NCI-H510A (cell line): ENCODE measurements around the gene TNFSF12.

Experiments
- DNase-seq: peaks from one replicate; lab custom pipeline; 2025; lab: John Stamatoyannopoulos, UW

Gene TNFSF12

GRCh38 chr17:7544911-7545310, 3.9 kb upstream of the TNFSF12 start:
- no peak for DNase-seq

- no peak for DNase-seq
Measured at GRCh38 chr17:7549401-7550055, 670 bp downstream of the TNFSF12 start.

GRCh38 chr17:7550344-7550743, 1.5 kb downstream of the TNFSF12 start:
- no peak for DNase-seq

- no peak for DNase-seq
Measured at GRCh38 chr17:7551396-7551795, 2.5 kb downstream of the TNFSF12 start.

GRCh38 chr17:7552621-7553051, 3.8 kb downstream of the TNFSF12 start:
- DNase-seq = no peak

GRCh38 chr17:7553356-7553755, 4.5 kb downstream of the TNFSF12 start:
- DNase-seq = no peak

GRCh38 chr17:7555320-7555948, 6.6 kb downstream of the TNFSF12 start:
- DNase-seq = no peak

- DNase-seq = no peak
Measured at GRCh38 chr17:7556627-7557026, 7.8 kb downstream of the TNFSF12 start.

GRCh38 chr17:7557147-7557764, 8.4 kb downstream of the TNFSF12 start:
- DNase-seq = no peak

- peak; percentile 63 for DNase-seq
Measured at GRCh38 chr17:7557775-7558543, 9.1 kb downstream of the TNFSF12 start.

GRCh38 chr17:7558544-7559319, 9.9 kb downstream of the TNFSF12 start, which contains the start of gene TNFSF13:
Gene TNFSF13, plus strand, starts transcription at chr17:7558750. Its CDS starts 290 bp downstream, at chr17:7559040.
- DNase-seq = no peak

- no peak for DNase-seq
Measured at GRCh38 chr17:7559320-7560171, 10.7 kb downstream of the TNFSF12 start.

GRCh38 chr17:7560172-7561027, 11.5 kb downstream of the TNFSF12 start:
- DNase-seq = peak; percentile 56

- peak; percentile 76 for DNase-seq
Measured at GRCh38 chr17:7561028-7561575, 12.2 kb downstream of the TNFSF12 start.

GRCh38 chr17:7561589-7562207, 12.8 kb downstream of the TNFSF12 start, which contains the start of gene SENP3:
Gene SENP3, plus strand, starts transcription at chr17:7561919. Its CDS starts 1,158 bp downstream, at chr17:7563077.
- DNase-seq = peak; percentile 91

- no peak for DNase-seq
Measured at GRCh38 chr17:7562208-7562605, 13.3 kb downstream of the TNFSF12 start.

- no peak for DNase-seq
Measured at GRCh38 chr17:7563115-7563869, 14.4 kb downstream of the TNFSF12 start.

- no peak for DNase-seq
Measured at GRCh38 chr17:7569571-7569970, 20.7 kb downstream of the TNFSF12 start.
